Nephron progenitor cell (in vitro differentiated cells): ENCODE results near the gene HTR3D.

ENCODE experiments used
- DNase-seq: peaks from one replicate; pipeline ENCODE4 v3.0.0; 2021
- H3K27ac Mint-ChIP-seq: 2 replicates; pipeline ENCODE4 v1.8.0; 2021; ENCODE audit warnings: mild to moderate bottlenecking, moderate library complexity, mixed read lengths
- H3K27me3 Mint-ChIP-seq: 2 replicates; pipeline ENCODE4 v1.8.0; 2021; ENCODE audit warnings: mild to moderate bottlenecking, low read depth, mixed read lengths; ENCODE audit not compliant: poor library complexity
- H3K36me3 Mint-ChIP-seq: 2 replicates; pipeline ENCODE4 v1.8.0; 2021; ENCODE audit warnings: low read depth, mixed read lengths
- H3K4me1 Mint-ChIP-seq: 2 replicates; pipeline ENCODE4 v1.8.0; 2021; ENCODE audit warnings: mixed read lengths
- H3K4me3 Mint-ChIP-seq: 2 replicates; pipeline ENCODE4 v1.8.0; 2021; ENCODE audit warnings: mild to moderate bottlenecking, moderate library complexity, mixed read lengths
- H3K9me3 Mint-ChIP-seq: 2 replicates; pipeline ENCODE4 v1.8.0; 2021; ENCODE audit warnings: mild to moderate bottlenecking, moderate library complexity, mixed read lengths
- TF ChIP-seq, protein P1 (sequence below): fragments of 200-600 bp; sonication (generic); IDR thresholded peaks from 2 replicates; pipeline ENCODE4 v1.5.0; 2021; ENCODE audit warnings: antibody characterized with exemption

The HTR3D gene

GRCh38 chr3:184039414-184039813 lies 7.9 kb downstream of the HTR3D start:
- Mint-ChIP-seq H3K27ac (no peak overlapping the region), H3K4me1 (no peaks in the 10 kb centered on the region), H3K4me3 (no peak overlapping the region), H3K27me3 (peaks cover 35% of the 10 kb centered on the region), H3K9me3 (no peaks in the 10 kb centered on the region), H3K36me3 (no peaks in the 10 kb centered on the region)
- TF ChIP-seq, protein P1, sequence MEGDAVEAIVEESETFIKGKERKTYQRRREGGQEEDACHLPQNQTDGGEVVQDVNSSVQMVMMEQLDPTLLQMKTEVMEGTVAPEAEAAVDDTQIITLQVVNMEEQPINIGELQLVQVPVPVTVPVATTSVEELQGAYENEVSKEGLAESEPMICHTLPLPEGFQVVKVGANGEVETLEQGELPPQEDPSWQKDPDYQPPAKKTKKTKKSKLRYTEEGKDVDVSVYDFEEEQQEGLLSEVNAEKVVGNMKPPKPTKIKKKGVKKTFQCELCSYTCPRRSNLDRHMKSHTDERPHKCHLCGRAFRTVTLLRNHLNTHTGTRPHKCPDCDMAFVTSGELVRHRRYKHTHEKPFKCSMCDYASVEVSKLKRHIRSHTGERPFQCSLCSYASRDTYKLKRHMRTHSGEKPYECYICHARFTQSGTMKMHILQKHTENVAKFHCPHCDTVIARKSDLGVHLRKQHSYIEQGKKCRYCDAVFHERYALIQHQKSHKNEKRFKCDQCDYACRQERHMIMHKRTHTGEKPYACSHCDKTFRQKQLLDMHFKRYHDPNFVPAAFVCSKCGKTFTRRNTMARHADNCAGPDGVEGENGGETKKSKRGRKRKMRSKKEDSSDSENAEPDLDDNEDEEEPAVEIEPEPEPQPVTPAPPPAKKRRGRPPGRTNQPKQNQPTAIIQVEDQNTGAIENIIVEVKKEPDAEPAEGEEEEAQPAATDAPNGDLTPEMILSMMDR, result no peak
- no peak for DNase-seq

GRCh38 chr3:184040010-184040409 lies 8.5 kb downstream of the HTR3D start:
- DNase-seq, result no peak
- TF ChIP-seq, protein P1, result no peak
- H3K9me3 Mint-ChIP-seq, result no peaks in the 10 kb centered on the region
- H3K27ac Mint-ChIP-seq, result peak overlapping the region; percentile 25
- H3K27me3 Mint-ChIP-seq, result peaks cover 35% of the 10 kb centered on the region
- H3K36me3 Mint-ChIP-seq, result no peaks in the 10 kb centered on the region
- no peak overlapping the region for H3K4me3 Mint-ChIP-seq
- no peaks in the 10 kb centered on the region for H3K4me1 Mint-ChIP-seq

- no peak for DNase-seq
- H3K27ac Mint-ChIP-seq, result no peak overlapping the region
- TF ChIP-seq, protein P1, result no peak
- peaks cover 21% of the 10 kb centered on the region for H3K27me3 Mint-ChIP-seq
- H3K4me3 Mint-ChIP-seq, result no peak overlapping the region
- H3K36me3 Mint-ChIP-seq, result no peaks in the 10 kb centered on the region
- no peaks in the 10 kb centered on the region for H3K9me3 Mint-ChIP-seq
- peaks cover 5% of the 10 kb centered on the region for H3K4me1 Mint-ChIP-seq
Measured at GRCh38 chr3:184042617-184043016, 11.1 kb downstream of the HTR3D start.

- peak overlapping the region; percentile 8 for H3K27ac Mint-ChIP-seq
- H3K4me1 Mint-ChIP-seq, result peaks cover 5% of the 10 kb centered on the region
- H3K9me3 Mint-ChIP-seq, result no peaks in the 10 kb centered on the region
- H3K36me3 Mint-ChIP-seq, result no peaks in the 10 kb centered on the region
- TF ChIP-seq, protein P1, result no peak
- H3K4me3 Mint-ChIP-seq, result no peak overlapping the region
- H3K27me3 Mint-ChIP-seq, result peaks cover 10% of the 10 kb centered on the region
- no peak for DNase-seq
Measured at GRCh38 chr3:184045995-184046394, 14.5 kb downstream of the HTR3D start.

- DNase-seq, result no peak
- H3K4me1 Mint-ChIP-seq, result peaks cover 5% of the 10 kb centered on the region
- H3K4me3 Mint-ChIP-seq, result no peak overlapping the region
- H3K36me3 Mint-ChIP-seq, result no peaks in the 10 kb centered on the region
- H3K27ac Mint-ChIP-seq, result no peak overlapping the region
- TF ChIP-seq, protein P1, result no peak
- peaks cover 19% of the 10 kb centered on the region for H3K27me3 Mint-ChIP-seq
- H3K9me3 Mint-ChIP-seq, result no peaks in the 10 kb centered on the region
Measured at GRCh38 chr3:184050217-184050847, 18.8 kb downstream of the HTR3D start.

DNA sequence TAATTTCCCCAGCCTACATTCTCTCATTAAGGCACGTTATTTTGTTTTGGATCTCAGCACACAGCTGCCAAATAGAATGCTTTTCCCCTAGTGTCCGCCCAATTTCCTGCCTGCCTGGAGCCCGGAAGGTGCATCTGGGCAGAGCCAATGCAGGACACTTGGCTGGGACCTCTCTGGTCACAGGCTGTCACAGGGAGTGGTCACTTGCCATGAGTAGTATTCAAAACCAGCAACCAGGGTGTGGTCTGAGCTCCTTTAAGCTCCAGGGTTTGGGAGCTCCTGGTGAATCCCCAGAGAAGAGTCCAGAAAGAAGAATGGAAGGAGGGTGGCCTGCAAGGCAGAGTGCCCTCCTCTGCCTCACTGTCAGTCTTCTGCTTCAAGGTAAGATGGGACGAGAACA lies 21.2 kb downstream of the HTR3D start, which contains the start of gene HTR3C:
HTR3C (plus strand) TSS at position 281 of the 400 bp plus-strand sequence; CDS start at position 315, 34 bp downstream.
- H3K27ac Mint-ChIP-seq, result no peak within 1 kb of the TSS
- H3K4me1 Mint-ChIP-seq, result peaks cover 4% of the 10 kb centered on the region
- peaks cover 25% of the 10 kb centered on the region for H3K27me3 Mint-ChIP-seq
- no peaks in the 10 kb centered on the region for H3K9me3 Mint-ChIP-seq
- no peak within 1 kb of the TSS for H3K4me3 Mint-ChIP-seq
- TF ChIP-seq, protein P1, result no peak
- DNase-seq, result no peak
- no peaks in the 10 kb centered on the region for H3K36me3 Mint-ChIP-seq
